Placental pericyte (primary cell): ENCODE data around the gene SLC25A41. TPM values are rescaled to one million over a fixed set of nuclear protein-coding genes. Genes with fewer than 3 reads are reported as not detected.

ENCODE experiments used
- small RNA-seq: library from RNA; depleted of rRNA; stranded (forward); fragments of <200 nt; gene quantifications from one replicate; pipeline ENCODE3, GENCODE V24; 2012; ENCODE audit warnings: low replicate concordance
- total RNA-seq: library from RNA; depleted of rRNA; stranded (reverse); fragments of >200 nt; gene quantifications from 2 replicates; pipeline ENCODE4 v1.2.3, GENCODE V29; 2012

SLC25A41 gene
- under 0.01 TPM in 1 of 2 replicates, not detected in the other for total RNA-seq

DNA sequence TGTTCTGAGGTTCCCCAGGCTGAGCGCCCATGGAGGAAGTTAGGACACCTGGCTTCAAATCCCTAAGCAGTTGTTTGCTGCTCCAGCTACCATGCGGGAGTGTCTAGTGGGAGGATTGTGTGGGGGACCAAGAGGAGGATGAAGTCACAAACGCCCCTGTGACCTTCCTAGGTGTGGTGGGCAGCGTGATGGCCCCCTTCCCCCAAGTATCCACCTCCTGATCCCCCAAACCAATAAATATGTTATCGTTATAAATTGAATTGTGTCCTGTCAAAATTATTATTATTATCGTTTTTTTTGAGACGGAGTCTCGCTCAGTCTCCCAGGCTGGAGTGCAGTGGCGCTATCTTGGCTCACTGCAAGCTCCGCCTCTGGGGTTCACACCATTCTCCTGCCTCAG, at the start of gene SLC25A41:
Gene SLC25A41, minus strand, starts transcription at position 101 of the 400 bp plus-strand sequence. Its CDS starts 70 bp downstream, at position 31.

DNA sequence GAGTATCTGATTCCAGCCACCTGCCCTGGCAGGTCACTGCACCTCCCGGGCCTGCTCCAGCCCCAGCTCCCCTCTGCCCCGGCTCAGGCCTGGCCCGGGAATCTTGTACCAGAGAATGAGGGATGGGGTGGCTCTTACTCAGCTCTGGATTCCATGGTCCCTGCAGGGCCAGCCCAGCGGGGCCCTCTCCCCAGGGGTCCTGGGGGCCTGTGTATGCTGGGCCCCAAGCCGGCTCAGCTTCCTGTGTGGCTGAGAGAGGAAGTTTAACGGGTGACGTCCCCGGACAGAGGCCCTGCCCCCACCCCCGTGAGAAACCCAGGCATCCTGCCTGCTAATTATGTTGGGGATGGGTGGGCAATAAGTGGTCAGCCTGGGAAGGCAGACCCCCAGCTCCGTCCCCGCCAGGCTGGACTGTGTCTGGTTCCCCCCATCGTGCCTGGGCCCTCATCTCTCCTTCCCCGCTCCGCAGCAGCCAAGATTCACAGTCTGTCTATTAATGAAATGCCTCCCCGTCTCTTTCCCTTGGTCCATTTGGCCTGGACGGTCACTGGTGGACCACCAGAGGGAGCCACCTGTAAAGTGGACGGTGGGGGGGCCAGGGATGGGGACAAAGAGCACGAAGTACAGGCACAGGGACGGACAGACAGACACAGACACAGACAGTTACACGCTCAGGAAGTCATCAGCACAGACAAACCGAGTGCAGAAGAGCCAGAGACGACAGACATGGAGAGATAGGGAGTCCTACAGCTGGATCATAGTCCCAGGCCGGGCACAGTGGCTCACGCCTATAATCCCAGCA, 48.2 kb upstream of the SLC25A41 start, which contains the start of gene DENND1C:
Gene DENND1C, minus strand, starts transcription at position 247 of the 802 bp plus-strand sequence. Its CDS starts 92 bp downstream, at position 155.

DNA sequence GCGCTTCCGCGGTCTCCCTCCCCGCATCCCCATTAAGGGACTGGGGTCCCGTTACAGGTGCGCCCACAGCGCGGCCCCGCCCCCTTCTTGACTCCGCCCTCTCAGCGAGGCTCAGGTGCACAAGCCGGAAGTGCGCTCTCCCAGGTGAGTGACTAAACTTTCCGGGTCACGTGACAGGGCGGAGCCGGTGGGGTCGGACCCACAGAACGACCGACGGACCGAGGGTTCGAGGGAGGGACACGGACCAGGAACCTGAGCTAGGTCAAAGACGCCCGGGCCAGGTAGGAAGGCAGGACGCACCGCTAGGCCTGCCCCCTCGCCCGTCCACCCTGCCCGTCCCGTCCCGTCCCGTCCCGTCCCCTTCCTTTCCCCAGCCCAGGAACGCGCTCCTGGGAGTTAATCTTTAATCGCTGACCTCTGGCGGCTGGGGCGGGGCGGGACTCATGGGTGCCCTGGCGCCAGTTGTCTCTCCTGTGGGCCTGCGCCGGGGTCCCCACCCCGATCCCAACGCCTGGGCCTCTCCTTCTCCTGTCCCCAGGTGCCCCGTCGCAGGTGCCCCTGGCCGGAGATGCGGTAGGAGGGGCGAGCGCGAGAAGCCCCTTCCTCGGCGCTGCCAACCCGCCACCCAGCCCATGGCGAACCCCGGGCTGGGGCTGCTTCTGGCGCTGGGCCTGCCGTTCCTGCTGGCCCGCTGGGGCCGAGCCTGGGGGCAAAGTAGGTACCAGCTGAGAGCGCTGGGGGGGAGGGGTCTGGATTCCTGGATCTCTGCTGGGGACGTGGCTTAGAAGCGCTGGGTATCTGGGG, 30.7 kb upstream of the SLC25A41 start, which contains the start of gene CRB3:
Gene CRB3, plus strand, starts transcription at position 202 of the 804 bp plus-strand sequence. Its CDS starts 431 bp downstream, at position 633.

DNA sequence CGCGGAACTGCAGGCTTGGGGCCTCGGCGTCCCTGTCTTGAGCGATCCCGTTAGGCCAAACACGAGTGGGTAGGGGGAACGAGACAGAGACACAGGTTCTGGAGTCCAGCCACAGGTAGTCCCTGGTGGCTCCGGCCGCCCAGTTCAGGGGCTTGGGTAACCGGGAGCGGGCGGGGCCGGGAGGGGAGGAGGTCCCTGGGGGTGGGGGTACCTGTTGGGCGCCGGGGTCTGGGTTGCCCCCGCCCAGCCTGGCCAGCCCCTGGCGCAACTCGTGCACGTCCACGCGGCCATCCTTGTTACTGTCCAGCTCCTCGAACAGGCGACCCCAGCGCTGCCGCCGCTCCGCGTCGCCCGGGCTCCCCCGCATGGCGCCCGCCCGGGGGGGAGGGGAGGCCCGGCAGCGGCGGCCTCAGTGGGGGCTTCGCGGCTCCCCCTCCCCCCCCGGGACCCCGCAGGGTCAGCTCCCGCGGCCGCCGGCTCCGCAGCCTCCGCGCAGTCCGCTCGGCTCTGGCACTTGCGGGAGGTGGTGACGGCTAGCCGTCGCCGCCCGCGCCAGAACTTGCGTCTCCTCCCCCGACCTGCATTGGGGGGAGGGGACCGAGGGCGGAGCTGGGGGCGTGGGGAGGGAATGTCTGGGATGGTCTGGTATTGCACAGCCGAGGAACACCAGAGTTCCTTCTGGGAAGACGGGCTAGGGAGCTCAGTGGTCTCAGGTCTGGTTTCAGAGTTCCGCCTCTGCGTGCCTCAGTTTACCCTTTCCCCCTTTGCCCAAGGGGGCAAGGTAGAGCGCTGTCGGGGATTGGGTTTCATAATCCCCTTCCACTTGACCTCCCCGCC, 25.9 kb upstream of the SLC25A41 start, which contains the start of gene SLC25A23:
Gene SLC25A23, minus strand, starts transcription at position 531 of the 837 bp plus-strand sequence. Its CDS starts 164 bp downstream, at position 367.

DNA sequence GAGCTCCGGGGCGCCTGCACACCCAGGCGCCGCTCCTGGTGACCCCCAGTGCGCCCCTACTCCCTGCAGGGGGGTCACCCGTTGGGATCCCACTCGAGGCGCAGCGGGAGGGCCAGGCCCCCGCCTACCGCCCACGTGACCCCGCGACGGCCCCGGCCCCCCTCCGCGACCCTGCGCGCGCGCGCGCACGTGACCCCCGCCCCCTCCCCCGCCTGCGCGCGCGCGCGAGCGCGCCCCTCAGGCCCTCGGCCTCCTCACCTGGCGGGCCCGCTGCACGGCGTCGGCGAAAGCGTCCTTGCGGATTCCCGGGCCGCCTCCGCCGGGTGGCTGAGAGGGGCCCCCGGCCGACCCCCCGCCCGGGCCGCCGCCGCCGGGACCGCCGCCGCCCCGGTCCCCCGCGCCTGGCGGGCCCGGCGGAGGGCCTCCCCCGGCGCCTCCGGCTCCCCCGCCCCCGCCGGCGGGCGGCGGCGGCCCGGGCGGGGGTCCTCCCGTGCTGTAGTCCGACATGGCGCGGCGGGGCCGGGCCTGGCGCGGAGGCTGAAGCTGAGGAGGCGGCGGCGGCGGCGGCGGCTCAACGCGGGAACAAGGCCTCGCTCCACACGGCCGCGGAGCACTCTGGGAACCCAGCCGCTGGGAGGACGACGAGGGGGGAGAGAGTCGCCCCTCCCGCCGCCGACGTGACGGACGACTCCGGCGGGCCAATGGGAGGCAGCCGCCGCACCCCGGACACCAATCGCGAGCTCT, 9.2 kb downstream of the SLC25A41 start, which contains the start of gene KHSRP:
Gene KHSRP, minus strand, starts transcription at position 617 of the 744 bp plus-strand sequence. Its CDS starts 110 bp downstream, at position 507.

DNA sequence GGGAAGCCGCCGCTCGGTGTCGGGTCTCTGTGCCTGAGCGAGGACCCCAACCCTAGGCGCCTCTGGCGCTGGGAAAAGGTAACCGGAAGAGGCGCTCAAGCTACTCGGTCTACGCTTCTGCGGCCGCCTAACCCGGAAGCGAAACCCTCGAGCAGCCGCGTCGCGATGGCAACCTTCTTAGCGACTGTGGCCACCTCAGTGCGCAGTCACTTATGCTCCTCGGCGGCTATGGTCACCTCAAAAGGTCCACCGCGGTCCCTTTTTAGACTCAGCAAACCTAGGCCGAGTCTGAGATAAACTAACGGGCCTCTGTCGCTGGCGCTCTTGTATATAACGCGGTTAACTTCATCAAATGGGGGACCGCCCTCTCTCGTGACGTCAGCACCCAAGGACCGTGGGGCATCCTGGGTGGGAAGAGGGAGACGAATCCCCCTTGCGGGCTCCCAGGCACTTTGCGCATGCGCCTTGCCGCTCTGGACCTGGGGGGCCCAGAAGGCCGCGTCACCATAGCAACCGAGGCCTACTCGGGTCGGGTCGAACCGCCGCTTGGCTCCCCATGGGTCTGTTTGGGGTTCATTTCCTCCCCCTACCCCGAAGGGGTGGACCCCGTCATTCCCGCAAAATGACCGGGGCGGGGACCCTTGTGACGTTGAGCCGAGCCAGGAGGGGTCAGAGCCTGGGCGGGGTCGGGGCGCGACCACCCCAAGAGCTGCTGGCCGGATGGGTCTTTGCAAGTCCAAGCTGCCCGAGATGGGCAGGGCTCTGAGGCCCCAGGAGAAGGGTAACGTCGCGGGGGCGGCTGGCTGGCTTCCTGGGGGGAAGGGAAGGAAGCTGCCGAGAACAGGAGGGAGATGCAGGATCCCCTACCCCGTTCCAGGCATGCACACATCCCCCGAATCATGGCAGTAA, 40.2 kb downstream of the SLC25A41 start, which contains the start of gene GTF2F1:
Gene GTF2F1, minus strand, starts transcription at position 91 of the 909 bp plus-strand sequence. CDS start 169 bp downstream, outside the sequence.

Small RNAs within 50 kb of the gene (small RNA-seq; reads per million reads assigned to genes)
- gene MIR6790: not detected
- gene MIR6885: 0.23 reads per million

Other genes with a start within 250 kb of the SLC25A41 start
- 14.6 and 18.6 TPM in 2 replicates for gene MLLT1, start 153.8 kb downstream of the SLC25A41 start, total RNA-seq
- gene ACER1, start 100.2 kb downstream of the SLC25A41 start, total RNA-seq: not detected in 2 replicates
- gene CLPP, start 72.2 kb downstream of the SLC25A41 start, total RNA-seq: 67.3 and 84.5 TPM in 2 replicates
- gene ALKBH7, start 61.0 kb downstream of the SLC25A41 start, total RNA-seq: 31.1 and 45.7 TPM in 2 replicates
- gene PSPN, start 57.8 kb downstream of the SLC25A41 start, total RNA-seq: 0.43 and 0.88 TPM in 2 replicates
- 46.2 and 107 TPM in 2 replicates for gene GTF2F1, start 40.6 kb downstream of the SLC25A41 start, total RNA-seq
- 81.2 and 189 TPM in 2 replicates for gene KHSRP, start 9.0 kb downstream of the SLC25A41 start, total RNA-seq
- gene SLC25A23, start 26.0 kb upstream of the SLC25A41 start, total RNA-seq: 16.3 and 35.7 TPM in 2 replicates
- not detected in 2 replicates for gene CRB3, start 30.5 kb upstream of the SLC25A41 start, total RNA-seq
- not detected in 2 replicates for gene DENND1C, start 48.0 kb upstream of the SLC25A41 start, total RNA-seq
- not detected in 2 replicates for gene TUBB4A, start 68.5 kb upstream of the SLC25A41 start, total RNA-seq
- gene TNFSF9, start 97.3 kb upstream of the SLC25A41 start, total RNA-seq: 0.29 TPM in 1 of 2 replicates, not detected in the other
- 0.29 TPM in 1 of 2 replicates, not detected in the other for gene CD70, start 157.4 kb upstream of the SLC25A41 start, total RNA-seq
- gene TNFSF14, start 236.4 kb upstream of the SLC25A41 start, total RNA-seq: 0.14 and 0.22 TPM in 2 replicates